MCF 10A (cell line): ENCODE data around the gene TAF11L13. TPM values are rescaled to one million over a fixed set of nuclear protein-coding genes. Genes with fewer than 3 reads are reported as not detected.

Experiments
- BruUV-seq: library from RNA; stranded (reverse); fragments of 400-500 nt; replicated peaks from 2 replicates; lab custom pipeline; 2021; lab: Mats Ljungman, UMichigan
- CTCF ChIA-PET: fragments of 300-600 bp; sonication (Branson Sonifier 250); formaldehyde crosslinking; extraction: SDS; loops from one replicate; lab custom pipeline; 2021; ENCODE audit warnings: antibody characterized with exemption, inconsistent platforms; lab: Yijun Ruan, JAX
- POLR2A ChIA-PET: fragments of 300-600, 350-650 bp; sonication (Branson Sonifier 250); formaldehyde crosslinking; extraction: SDS; loops from one replicate; lab custom pipeline; 2020; ENCODE audit warnings: antibody characterized with exemption, inconsistent platforms; lab: Yijun Ruan, JAX
- DNase-seq: peaks from one replicate; pipeline ENCODE4 v3.0.0-alpha.2; 2018; ENCODE audit not compliant: unreplicated experiment
- H3K27ac Mint-ChIP-seq: one replicate; pipeline ENCODE4 v1.8.0; 2022; ENCODE audit warnings: mild to moderate bottlenecking, low read depth, mixed read lengths; ENCODE audit not compliant: unreplicated experiment
- H3K27me3 Mint-ChIP-seq: one replicate; pipeline ENCODE4 v1.8.0; 2022; ENCODE audit warnings: mixed read lengths; ENCODE audit not compliant: insufficient read depth, unreplicated experiment
- H3K36me3 Mint-ChIP-seq: one replicate; pipeline ENCODE4 v1.8.0; 2022; ENCODE audit warnings: mild to moderate bottlenecking, moderate library complexity, mixed read lengths; ENCODE audit not compliant: insufficient read depth, unreplicated experiment
- H3K4me1 Mint-ChIP-seq: one replicate; pipeline ENCODE4 v1.8.0; 2022; ENCODE audit warnings: mixed read lengths; ENCODE audit not compliant: insufficient read depth, unreplicated experiment
- H3K4me3 Mint-ChIP-seq: one replicate; pipeline ENCODE4 v1.8.0; 2022; ENCODE audit warnings: mild to moderate bottlenecking, moderate library complexity, mixed read lengths; ENCODE audit not compliant: unreplicated experiment
- H3K9me3 Mint-ChIP-seq: one replicate; pipeline ENCODE4 v1.8.0; 2022; ENCODE audit warnings: mixed read lengths; ENCODE audit not compliant: unreplicated experiment
- CTCF ChIP-seq: fragments of 200-600 bp; IDR thresholded peaks from one replicate; pipeline ENCODE4 v1.8.0; 2022; ENCODE audit warnings: antibody characterized with exemption, mild to moderate bottlenecking; ENCODE audit not compliant: unreplicated experiment
- intact Hi-C: fragments of 100-400 bp; cut with micrococcal nuclease; formaldehyde crosslinking; loops from 2 replicates; pipeline ENCODE4 v1.14.1; 2022
- total RNA-seq: library from RNA; stranded (reverse); gene quantifications from 2 replicates; pipeline ENCODE4 v1.2.3, GENCODE V29; 2022

TAF11L13 gene
- total RNA-seq, 1 experiment from 2014 or later = not detected

- ChIA-PET CTCF (no interaction called here), POLR2A (no interaction called here)
- Mint-ChIP-seq H3K27ac (no peak overlapping the region), H3K27me3 (no peaks in the 10 kb centered on the region), H3K36me3 (peaks cover 7% of the 10 kb centered on the region), H3K4me3 (no peak overlapping the region), H3K9me3 (no peaks in the 10 kb centered on the region), H3K4me1 (no peaks in the 10 kb centered on the region)
- TF ChIP-seq CTCF = no peak
- DNase-seq = no peak
- BruUV-seq = no TSS peak
- intact Hi-C loops = no loop called here
These were observed 31.3 kb downstream of the TAF11L13 start for GRCh38 chr5:17663182-17663581.

GRCh38 chr5:17665836-17666235 is 33.9 kb downstream of the TAF11L13 start:
- Mint-ChIP-seq H3K9me3 (no peaks in the 10 kb centered on the region), H3K4me1 (no peaks in the 10 kb centered on the region), H3K27me3 (no peaks in the 10 kb centered on the region), H3K4me3 (no peak overlapping the region), H3K27ac (no peak overlapping the region), H3K36me3 (peaks cover 7% of the 10 kb centered on the region)
- no peak for DNase-seq
- no peak for TF ChIP-seq CTCF
- no TSS peak for BruUV-seq
- intact Hi-C loops = no loop called here
- ChIA-PET CTCF (interaction anchor here (1.1 to 1.3 kb wide), 3 partner anchors 9 to 611 kb away, joined by 3 read pairs; no protein-coding TSS in a partner anchor), POLR2A (no interaction called here)

- CTCF ChIA-PET = interaction anchor here (0.5 to 1.3 kb wide), 4 partner anchors 10 to 610 kb away, joined by 3 read pairs; no protein-coding TSS in a partner anchor
- no peak for TF ChIP-seq CTCF
- Mint-ChIP-seq H3K4me1 (no peaks in the 10 kb centered on the region), H3K4me3 (no peak overlapping the region), H3K27me3 (no peaks in the 10 kb centered on the region), H3K27ac (no peak overlapping the region), H3K36me3 (peaks cover 7% of the 10 kb centered on the region), H3K9me3 (peaks cover 7% of the 10 kb centered on the region)
- BruUV-seq = no TSS peak
- intact Hi-C loops = no loop called here
- no peak for DNase-seq
- POLR2A ChIA-PET = no interaction called here
These were observed 34.9 kb downstream of the TAF11L13 start for GRCh38 chr5:17666726-17667235.

- no TSS peak for BruUV-seq
- no peaks in the 10 kb centered on the region for H3K27me3 Mint-ChIP-seq
These were observed 38.5 kb downstream of the TAF11L13 start for GRCh38 chr5:17670353-17670752.

More at GRCh38 chr5:17670353-17670752, 38.5 kb downstream of the TAF11L13 start:
- no peaks in the 10 kb centered on the region for H3K4me1 Mint-ChIP-seq
- peaks cover 7% of the 10 kb centered on the region for H3K9me3 Mint-ChIP-seq
- no peaks in the 10 kb centered on the region for H3K36me3 Mint-ChIP-seq
- H3K4me3 Mint-ChIP-seq = no peak overlapping the region
- intact Hi-C loops = no loop called here
- no peak overlapping the region for H3K27ac Mint-ChIP-seq
- ChIA-PET CTCF (no interaction called here), POLR2A (no interaction called here)
- TF ChIP-seq CTCF = no peak
- DNase-seq = no peak
